CD8-positive, alpha-beta memory T cell (primary cell): Measurements from ENCODE around the gene PIWIL4. TPM values are rescaled to one million over a fixed set of nuclear protein-coding genes. Genes with fewer than 3 reads are reported as not detected.

Experiments used
- CTCF ChIA-PET: fragments of 350-600 bp; sonication (Branson Sonifier 250); formaldehyde crosslinking; loops from one replicate; lab custom pipeline; 2021; ENCODE audit warnings: antibody characterized with exemption; lab: Charles Lee
- POLR2A ChIA-PET: fragments of 350-600 bp; sonication (Branson Sonifier 250); formaldehyde crosslinking; loops from one replicate; lab custom pipeline; 2021; ENCODE audit warnings: antibody characterized with exemption; lab: Charles Lee
- DNase-seq, 5 donors: peaks; one replicate each; pipeline versions ENCODE4 v3.0.0 to v3.0.0-alpha.2; 2020 to 2022; ENCODE audit warnings: mixed read lengths in 1 of 5
- H3K27ac ChIP-seq: one replicate; pipeline ENCODE4 v1.7.0; 2013; ENCODE audit warnings: low read depth, mild to moderate bottlenecking, low read length, moderate library complexity
- H3K27me3 ChIP-seq: 2 replicates; pipeline ENCODE4 v1.7.0; 2013; ENCODE audit warnings: low read length, mild to moderate bottlenecking; ENCODE audit not compliant: insufficient read depth, poor library complexity, severe bottlenecking
- H3K36me3 ChIP-seq: 2 replicates; pipeline ENCODE4 v1.7.0; 2013; ENCODE audit warnings: mild to moderate bottlenecking, low read length, moderate library complexity; ENCODE audit not compliant: insufficient read depth
- H3K4me1 ChIP-seq: 2 replicates; pipeline ENCODE4 v1.7.0; 2013; ENCODE audit warnings: mild to moderate bottlenecking, low read length, moderate library complexity; ENCODE audit not compliant: insufficient read depth
- H3K4me3 ChIP-seq: 2 replicates; pipeline ENCODE4 v1.7.0; 2013; ENCODE audit warnings: mild to moderate bottlenecking, low read length
- H3K9me3 ChIP-seq: 2 replicates; pipeline ENCODE4 v1.7.0; 2013; ENCODE audit warnings: mild to moderate bottlenecking, low read length
- H3K27ac Mint-ChIP-seq, 8 donors: one replicate each; pipeline ENCODE4 v1.8.0; 2020 to 2021; ENCODE audit warnings: mixed read lengths in 8 of 8, mild to moderate bottlenecking in 6 of 8, inconsistent platforms in 3 of 8, moderate library complexity in 3 of 8
- H3K27me3 Mint-ChIP-seq, 2 donors: one replicate each; pipeline ENCODE4 v1.8.0; 2020 to 2021; ENCODE audit warnings: mixed read lengths in 2 of 2, mild to moderate bottlenecking in 1 of 2, moderate library complexity in 1 of 2
- H3K36me3 Mint-ChIP-seq, 3 donors: one replicate each; pipeline ENCODE4 v1.8.0; 2020 to 2021; ENCODE audit warnings: mixed read lengths in 3 of 3, inconsistent platforms in 1 of 3, mild to moderate bottlenecking in 1 of 3
- H3K4me1 Mint-ChIP-seq, 3 donors: one replicate each; pipeline ENCODE4 v1.8.0; 2020 to 2021; ENCODE audit warnings: mixed read lengths in 3 of 3, inconsistent platforms in 1 of 3, mild to moderate bottlenecking in 1 of 3
- H3K4me3 Mint-ChIP-seq, 7 donors: one replicate each; pipeline ENCODE4 v1.8.0; 2020 to 2021; ENCODE audit warnings: mixed read lengths in 7 of 7, mild to moderate bottlenecking in 6 of 7, moderate library complexity in 4 of 7, inconsistent platforms in 2 of 7
- H3K9me3 Mint-ChIP-seq, 5 donors: one replicate each; pipeline ENCODE4 v1.8.0; 2020 to 2022; ENCODE audit warnings: mixed read lengths in 5 of 5, mild to moderate bottlenecking in 3 of 5, moderate library complexity in 2 of 5, inconsistent platforms in 1 of 5
- polyA plus RNA-seq: library from polyadenylated mRNA; unstranded; fragments of 300-500 nt; fragmentation: Illumina TruSeq; gene quantifications from one replicate; pipeline ENCODE4 v1.2.3, GENCODE V29; 2021
- total RNA-seq, 2 experiments: library from RNA; stranded (reverse); gene quantifications; one replicate each; pipeline ENCODE4 v1.2.3, GENCODE V29; 2021

Gene PIWIL4
- total and polyA plus RNA-seq, 3 experiments from 2014 or later: 0.36 to 0.61 (median 0.58) TPM

- H3K9me3 Mint-ChIP-seq: no peaks in the 10 kb centered on the region
- no peaks in the 10 kb centered on the region for H3K36me3 ChIP-seq
- H3K27me3 ChIP-seq: no peaks in the 10 kb centered on the region
- no peak overlapping the region for H3K4me3 Mint-ChIP-seq
- H3K36me3 Mint-ChIP-seq: peaks cover 0 to 5% (median 0%) of the 10 kb centered on the region in 3 donors
- no peaks in the 10 kb centered on the region for H3K27me3 Mint-ChIP-seq
- H3K27ac Mint-ChIP-seq: no peak overlapping the region
- no peak for DNase-seq
- no peaks in the 10 kb centered on the region for H3K4me1 Mint-ChIP-seq
- ChIA-PET POLR2A (no interaction called here), CTCF (interaction anchor here (1.3 kb wide), 1 partner anchor 11 kb away, joined by 3 read pairs; no protein-coding TSS in a partner anchor)
- no peaks in the 10 kb centered on the region for H3K4me1 ChIP-seq
- H3K4me3 ChIP-seq: no peak overlapping the region
- no peak overlapping the region for H3K27ac ChIP-seq
- no peaks in the 10 kb centered on the region for H3K9me3 ChIP-seq
Measured at GRCh38 chr11:94590352-94591041, 23.3 kb downstream of the PIWIL4 start.

- Histone ChIP-seq H3K36me3 (no peaks in the 10 kb centered on the region), H3K9me3 (no peaks in the 10 kb centered on the region), H3K4me1 (no peaks in the 10 kb centered on the region), H3K27me3 (no peaks in the 10 kb centered on the region), H3K27ac (no peak overlapping the region), H3K4me3 (no peak overlapping the region)
- DNase-seq: no peak
- H3K9me3 Mint-ChIP-seq: no peaks in the 10 kb centered on the region
- H3K4me1 Mint-ChIP-seq: no peaks in the 10 kb centered on the region
- H3K36me3 Mint-ChIP-seq: peaks cover 0 to 5% (median 0%) of the 10 kb centered on the region in 3 donors
- POLR2A ChIA-PET: no interaction called here
- no peaks in the 10 kb centered on the region for H3K27me3 Mint-ChIP-seq
- no peak overlapping the region for H3K27ac Mint-ChIP-seq
- no peak overlapping the region for H3K4me3 Mint-ChIP-seq
- CTCF ChIA-PET: no interaction called here
Measured at GRCh38 chr11:94593030-94593429, 25.9 kb downstream of the PIWIL4 start.

GRCh38 chr11:94595076-94595475, 27.9 kb downstream of the PIWIL4 start:
- Histone ChIP-seq H3K4me3 (no peak overlapping the region), H3K9me3 (no peaks in the 10 kb centered on the region), H3K4me1 (no peaks in the 10 kb centered on the region), H3K27me3 (no peaks in the 10 kb centered on the region), H3K27ac (no peak overlapping the region), H3K36me3 (no peaks in the 10 kb centered on the region)
- H3K9me3 Mint-ChIP-seq: peaks cover 0 to under 1% (median 0%) of the 10 kb centered on the region in 5 donors
- no peaks in the 10 kb centered on the region for H3K4me1 Mint-ChIP-seq
- H3K27me3 Mint-ChIP-seq: no peaks in the 10 kb centered on the region
- CTCF ChIA-PET: no interaction called here
- POLR2A ChIA-PET: no interaction called here
- H3K27ac Mint-ChIP-seq: peak overlapping the region in 1 of 8 donors; percentile 35
- no peak for DNase-seq
- H3K4me3 Mint-ChIP-seq: no peak overlapping the region
- peaks cover 0 to 6% (median 3%) of the 10 kb centered on the region in 3 donors for H3K36me3 Mint-ChIP-seq

- H3K27ac Mint-ChIP-seq: no peak overlapping the region
- POLR2A ChIA-PET: no interaction called here
- Histone ChIP-seq H3K9me3 (no peaks in the 10 kb centered on the region), H3K4me3 (no peak overlapping the region), H3K27ac (no peak overlapping the region), H3K36me3 (no peaks in the 10 kb centered on the region), H3K4me1 (no peaks in the 10 kb centered on the region), H3K27me3 (no peaks in the 10 kb centered on the region)
- CTCF ChIA-PET: no interaction called here
- peaks cover 0 to 3% (median 0%) of the 10 kb centered on the region in 5 donors for H3K9me3 Mint-ChIP-seq
- no peak for DNase-seq
- no peaks in the 10 kb centered on the region for H3K27me3 Mint-ChIP-seq
- no peaks in the 10 kb centered on the region for H3K4me1 Mint-ChIP-seq
- peaks cover 0 to 12% (median 2%) of the 10 kb centered on the region in 3 donors for H3K36me3 Mint-ChIP-seq
- H3K4me3 Mint-ChIP-seq: no peak overlapping the region
Measured at GRCh38 chr11:94597896-94598295, 30.7 kb downstream of the PIWIL4 start.

- no peak overlapping the region for H3K27ac ChIP-seq
- no peak overlapping the region for H3K4me3 ChIP-seq
- ChIA-PET POLR2A (no interaction called here), CTCF (no interaction called here)
- Mint-ChIP-seq H3K4me3 (no peak overlapping the region), H3K27ac (peak overlapping the region in 1 of 8 donors; percentile 44), H3K27me3 (no peaks in the 10 kb centered on the region), H3K36me3 (peaks cover 0 to 12% (median 2%) of the 10 kb centered on the region in 3 donors), H3K9me3 (peaks cover 0 to 3% (median 0%) of the 10 kb centered on the region in 5 donors), H3K4me1 (no peaks in the 10 kb centered on the region)
- no peaks in the 10 kb centered on the region for H3K36me3 ChIP-seq
- H3K4me1 ChIP-seq: no peaks in the 10 kb centered on the region
- no peaks in the 10 kb centered on the region for H3K9me3 ChIP-seq
- DNase-seq: no peak
- H3K27me3 ChIP-seq: no peaks in the 10 kb centered on the region
Measured at GRCh38 chr11:94599510-94599909, 32.3 kb downstream of the PIWIL4 start.

GRCh38 chr11:94602430-94603372, 35.5 kb downstream of the PIWIL4 start:
- no peak overlapping the region for H3K4me3 ChIP-seq
- H3K36me3 ChIP-seq: no peaks in the 10 kb centered on the region
- Mint-ChIP-seq H3K27ac (no peak overlapping the region), H3K27me3 (no peaks in the 10 kb centered on the region), H3K9me3 (peaks cover 0 to 3% (median 0%) of the 10 kb centered on the region in 5 donors), H3K4me1 (no peaks in the 10 kb centered on the region), H3K36me3 (peaks cover 0 to 12% (median 2%) of the 10 kb centered on the region in 3 donors), H3K4me3 (no peak overlapping the region)
- ChIA-PET POLR2A (interaction anchor here (0.6 kb wide), 1 partner anchor 27 kb away, joined by 4 read pairs; no protein-coding TSS in a partner anchor), CTCF (no interaction called here)
- no peak for DNase-seq
- no peaks in the 10 kb centered on the region for H3K4me1 ChIP-seq
- H3K9me3 ChIP-seq: no peaks in the 10 kb centered on the region
- H3K27me3 ChIP-seq: no peaks in the 10 kb centered on the region
- H3K27ac ChIP-seq: no peak overlapping the region

- H3K4me3 Mint-ChIP-seq: no peak overlapping the region
- Histone ChIP-seq H3K4me1 (no peaks in the 10 kb centered on the region), H3K27me3 (no peaks in the 10 kb centered on the region), H3K36me3 (no peaks in the 10 kb centered on the region), H3K27ac (no peak overlapping the region), H3K4me3 (no peak overlapping the region), H3K9me3 (no peaks in the 10 kb centered on the region)
- POLR2A ChIA-PET: no interaction called here
- no peaks in the 10 kb centered on the region for H3K4me1 Mint-ChIP-seq
- H3K9me3 Mint-ChIP-seq: peaks cover 0 to 3% (median 0%) of the 10 kb centered on the region in 5 donors
- H3K27me3 Mint-ChIP-seq: no peaks in the 10 kb centered on the region
- CTCF ChIA-PET: no interaction called here
- H3K27ac Mint-ChIP-seq: no peak overlapping the region
- peaks cover 0 to 12% (median 2%) of the 10 kb centered on the region in 3 donors for H3K36me3 Mint-ChIP-seq
- no peak for DNase-seq
Measured at GRCh38 chr11:94603587-94603986, 36.4 kb downstream of the PIWIL4 start.

- POLR2A ChIA-PET: no interaction called here
- Histone ChIP-seq H3K9me3 (no peaks in the 10 kb centered on the region), H3K4me3 (no peak overlapping the region), H3K4me1 (no peaks in the 10 kb centered on the region), H3K27ac (no peak overlapping the region), H3K36me3 (no peaks in the 10 kb centered on the region), H3K27me3 (no peaks in the 10 kb centered on the region)
- Mint-ChIP-seq H3K4me1 (no peaks in the 10 kb centered on the region), H3K36me3 (peaks cover 0 to 6% (median 2%) of the 10 kb centered on the region in 3 donors), H3K27me3 (no peaks in the 10 kb centered on the region), H3K4me3 (no peak overlapping the region), H3K27ac (no peak overlapping the region), H3K9me3 (peaks cover 0 to 3% (median 0%) of the 10 kb centered on the region in 5 donors)
- CTCF ChIA-PET: no interaction called here
- DNase-seq: no peak
Measured at GRCh38 chr11:94604482-94604881, 37.3 kb downstream of the PIWIL4 start.
